CD4-positive, alpha-beta T cell treated with Interferon alpha-2 for 1 hour (primary cell): ENCODE measurements around the gene YAP1.

Experiments
- DNase-seq, 2 donors: peaks; one replicate each; pipeline ENCODE4 v3.0.0-alpha.2; 2020 to 2022

YAP1 gene

DNA sequence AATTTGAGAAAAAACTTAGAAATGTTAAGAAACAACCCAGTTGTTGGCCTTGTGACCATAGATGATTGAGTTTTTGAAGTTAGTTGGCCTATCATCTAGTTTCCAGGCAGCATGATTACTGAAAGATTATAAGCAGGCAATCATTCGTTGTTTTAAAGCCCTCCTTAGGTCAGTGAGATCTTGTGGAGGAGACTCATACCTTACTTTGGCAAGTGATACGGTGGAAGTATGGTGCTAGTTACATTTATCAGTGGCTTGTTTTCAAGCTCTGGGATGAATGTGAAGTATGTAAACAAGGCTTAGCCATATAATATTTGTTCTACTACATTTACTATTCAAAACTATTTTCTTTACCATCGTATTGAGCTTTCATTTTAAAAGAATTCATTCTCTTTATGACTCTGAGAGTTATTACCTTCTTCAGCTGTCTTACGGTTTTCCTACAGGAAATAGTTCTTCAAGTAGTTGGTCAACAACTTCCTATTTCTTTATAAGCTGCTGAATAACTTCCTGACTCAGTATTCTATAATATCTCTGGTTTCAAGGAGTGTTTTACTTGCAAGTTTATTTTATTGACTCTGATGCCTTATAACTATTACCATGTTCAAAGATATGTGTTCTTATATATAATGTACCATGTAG lies 7.3 kb downstream of the YAP1 start:
- no peak for DNase-seq

- DNase-seq = no peak
These were observed 8.7 kb downstream of the YAP1 start for GRCh38 chr11:102118937-102119336.

DNA sequence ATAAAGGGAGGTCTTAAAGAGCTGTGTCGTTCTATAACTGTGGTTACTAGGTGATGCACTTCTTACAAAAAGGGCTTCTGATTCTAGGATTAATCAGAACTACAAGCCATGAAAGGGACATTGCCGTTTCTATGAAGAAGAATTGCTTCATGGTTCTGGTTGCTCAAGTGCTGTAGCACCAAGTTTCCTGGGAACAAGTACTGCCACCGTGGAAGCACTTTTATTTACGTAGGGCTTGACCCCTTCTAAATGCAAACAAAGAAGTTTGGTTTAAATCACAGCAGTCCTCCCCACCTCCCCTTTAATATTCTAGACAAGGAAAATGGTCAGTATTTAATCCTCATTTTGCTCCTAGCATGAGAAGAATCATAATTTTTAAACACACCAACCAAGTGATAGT lies 9.8 kb downstream of the YAP1 start:
- no peak for DNase-seq

GRCh38 chr11:102120437-102120973 lies 10.3 kb downstream of the YAP1 start:
- DNase-seq = no peak

DNA sequence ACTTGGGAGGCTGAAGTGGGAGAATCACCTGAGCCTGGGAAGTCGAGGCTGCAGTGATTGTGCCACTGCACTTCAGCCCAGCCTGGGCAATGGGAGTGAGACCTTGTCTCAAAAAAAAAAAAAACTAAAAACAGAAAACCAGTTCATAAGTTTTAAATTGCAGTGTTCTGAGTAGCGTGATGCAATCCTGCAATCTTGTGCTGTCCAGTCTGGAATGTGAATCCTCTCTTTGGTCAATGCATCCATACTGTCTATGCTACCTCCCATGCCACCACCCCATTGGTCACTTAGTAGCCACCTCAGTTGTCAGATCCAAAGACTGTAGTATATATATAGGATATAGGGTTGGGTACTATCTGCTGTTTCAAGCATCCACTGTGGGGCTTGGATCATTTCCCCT lies 11.1 kb downstream of the YAP1 start:
- no peak for DNase-seq

DNA sequence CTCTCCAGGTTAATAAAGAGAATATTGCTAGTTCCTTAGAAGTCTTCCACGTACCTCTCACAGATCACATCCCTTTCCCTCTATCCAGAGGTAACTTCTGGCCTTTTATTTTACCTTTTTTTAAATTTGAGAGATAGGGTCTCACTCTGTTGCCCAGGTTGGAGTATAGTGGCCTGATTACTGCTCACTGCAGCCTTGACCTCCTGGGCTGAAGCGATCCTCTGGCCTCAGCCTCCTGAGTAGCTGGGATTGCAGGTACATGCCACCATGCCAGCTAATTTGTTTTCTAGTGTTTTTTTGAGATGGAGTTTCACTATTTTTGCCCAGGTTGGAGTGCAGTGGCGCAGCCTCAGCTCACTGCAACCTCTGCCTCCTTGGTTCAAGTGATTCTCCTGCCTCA lies 24.4 kb downstream of the YAP1 start:
- DNase-seq = no peak

- no peak for DNase-seq
These were observed 25.0 kb downstream of the YAP1 start for GRCh38 chr11:102135256-102135655.

DNA sequence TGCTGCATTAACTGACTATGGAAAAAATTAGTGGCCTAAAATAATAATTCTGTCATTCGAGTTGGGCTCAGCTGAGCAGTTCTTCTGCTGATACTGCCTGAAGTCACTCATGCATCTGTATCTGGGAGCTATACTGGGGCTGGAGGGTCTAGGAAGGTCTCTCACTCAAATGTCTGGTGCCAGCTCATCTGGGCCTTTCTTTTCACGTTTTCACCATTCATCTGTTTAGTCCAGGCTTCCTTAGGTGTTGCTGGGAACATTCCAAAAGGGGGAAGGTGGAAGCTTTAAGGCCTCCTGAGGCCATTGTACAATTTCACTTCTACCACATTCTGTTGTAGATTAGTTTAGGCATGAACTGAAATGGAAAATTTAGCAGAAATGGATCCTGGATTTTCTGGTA lies 28.0 kb downstream of the YAP1 start:
- DNase-seq = no peak

DNA sequence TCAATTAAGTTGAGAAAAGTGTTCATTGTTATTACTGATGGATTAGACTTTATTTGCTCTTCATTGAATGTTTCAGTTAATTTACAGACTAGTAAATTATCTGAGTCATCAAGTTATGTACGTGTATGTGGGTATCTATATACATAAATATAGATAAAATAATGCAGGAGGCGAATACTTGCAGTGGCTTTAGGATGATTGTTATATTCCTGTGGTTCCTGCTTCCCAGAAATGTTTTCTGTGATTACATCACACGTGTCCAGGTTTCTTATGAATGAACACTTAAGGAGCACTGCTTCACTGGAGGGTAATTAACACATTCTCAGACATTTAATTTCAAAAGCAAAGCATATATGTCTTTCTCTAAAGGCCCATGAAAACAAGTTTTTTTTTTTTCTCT lies 28.4 kb downstream of the YAP1 start:
- DNase-seq = no peak

- DNase-seq = no peak
These were observed 28.8 kb downstream of the YAP1 start for GRCh38 chr11:102139081-102139498.

DNA sequence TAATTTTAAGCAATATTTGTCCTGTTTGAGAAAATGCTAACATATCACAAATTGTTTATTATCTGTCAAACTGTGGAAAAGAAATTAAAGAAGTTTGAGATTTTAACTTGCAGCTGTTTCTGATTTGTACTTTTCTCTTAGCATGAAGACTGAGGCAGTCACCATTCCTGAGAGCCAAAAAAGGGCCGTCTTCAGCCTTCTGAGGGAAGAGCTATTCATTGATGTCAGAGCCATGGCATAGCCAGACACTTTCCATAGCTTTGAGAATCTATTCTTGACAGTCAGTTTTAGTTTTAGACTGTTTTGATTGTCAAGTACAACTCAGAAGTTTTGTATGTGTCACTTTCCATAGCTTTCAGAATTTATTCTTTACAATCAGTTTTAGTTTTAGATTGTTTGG lies 32.1 kb downstream of the YAP1 start:
- DNase-seq = no peak

GRCh38 chr11:102143867-102144266 lies 33.6 kb downstream of the YAP1 start:
- no peak for DNase-seq

- DNase-seq = no peak
These were observed 34.4 kb downstream of the YAP1 start for GRCh38 chr11:102144357-102145355.

DNA sequence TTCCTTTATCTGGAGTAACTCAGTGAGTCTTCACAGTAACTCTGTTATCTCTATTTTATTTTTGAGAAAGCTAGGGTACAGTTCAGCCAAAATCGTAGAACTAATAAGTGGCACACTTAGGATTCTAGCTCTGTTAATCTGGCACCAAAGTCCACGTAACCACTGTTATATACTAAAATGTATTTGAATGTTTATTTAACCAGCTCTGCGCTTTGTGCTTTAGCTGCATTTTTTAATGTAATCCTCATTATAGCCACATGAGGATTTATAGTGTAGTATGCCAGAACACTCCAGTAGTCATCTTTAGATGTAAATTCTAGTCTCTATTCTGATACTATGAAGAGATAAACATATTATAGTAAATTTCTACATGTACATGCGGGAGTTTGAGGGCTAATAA lies 36.8 kb downstream of the YAP1 start:
- DNase-seq = no peak

- DNase-seq = no peak
These were observed 37.4 kb downstream of the YAP1 start for GRCh38 chr11:102147632-102148031.

- DNase-seq = no peak
These were observed 37.8 kb downstream of the YAP1 start for GRCh38 chr11:102148059-102148458.

- no peak for DNase-seq
These were observed 41.7 kb downstream of the YAP1 start for GRCh38 chr11:102151784-102152525.

GRCh38 chr11:102153082-102153481 lies 42.8 kb downstream of the YAP1 start:
- DNase-seq = no peak

DNA sequence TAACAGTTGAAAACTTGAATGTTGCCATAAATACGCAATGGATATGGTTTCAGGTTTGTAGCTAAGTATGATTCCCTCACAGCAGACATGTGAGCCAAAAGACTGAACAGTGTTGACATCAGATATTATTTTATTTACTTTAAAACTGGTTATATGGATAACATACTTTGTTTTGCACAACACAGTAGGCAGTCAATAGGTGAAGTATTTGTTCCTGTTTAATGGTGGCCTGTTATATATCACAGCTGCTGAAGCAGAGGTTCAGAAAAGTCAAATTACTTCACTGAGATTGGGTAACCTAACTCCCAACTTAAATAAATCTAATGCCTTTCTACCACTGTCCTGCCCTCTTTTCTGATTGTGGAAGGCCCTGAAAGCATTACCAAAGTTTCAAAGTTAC lies 44.6 kb downstream of the YAP1 start:
- DNase-seq = no peak

GRCh38 chr11:102155676-102156075 lies 45.4 kb downstream of the YAP1 start:
- no peak for DNase-seq

GRCh38 chr11:102157219-102157618 lies 47.0 kb downstream of the YAP1 start:
- DNase-seq = no peak

DNA sequence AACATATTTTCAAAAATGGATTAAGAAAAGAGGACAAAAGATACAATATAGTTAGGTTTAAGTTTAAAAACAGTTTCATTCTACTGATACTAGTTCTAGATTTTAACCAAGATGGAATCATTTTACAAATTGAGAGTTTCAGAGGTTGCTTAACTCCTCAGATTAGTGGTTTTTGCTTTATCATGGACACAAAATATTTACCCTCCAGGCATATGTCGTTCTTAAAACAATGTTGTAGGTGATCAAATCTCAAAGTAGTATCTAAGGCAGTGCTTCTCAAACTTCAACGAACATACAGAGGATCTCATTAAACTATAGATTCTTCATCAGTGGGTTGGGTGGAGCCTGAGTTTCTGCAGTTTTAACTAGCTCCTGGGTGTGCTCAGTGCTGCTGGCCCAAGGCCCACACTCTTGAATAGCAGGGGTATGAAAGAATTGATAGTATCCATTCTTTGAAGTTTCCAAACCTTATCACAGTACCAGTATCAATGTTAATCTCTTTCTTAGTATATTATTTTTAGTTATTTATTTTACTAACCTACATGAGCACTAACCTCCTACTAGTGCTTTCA lies 48.0 kb downstream of the YAP1 start:
- DNase-seq = no peak

GRCh38 chr11:102163368-102163767 lies 53.1 kb downstream of the YAP1 start:
- DNase-seq = no peak
